Activated T-helper 2 cell treated with anti-CD3 and anti-CD28 coated beads, Interferon-gamma antibody, Interleukin-2, Interleukin-4, amounts not matched to agents 10 μg/mL and 5 μg/mL and 100 μg/mL, durations not matched to agents 14 hours and 24 hours and 36 hours (primary cell): ENCODE measurements around the gene ERC2. TPM values are rescaled to one million over a fixed set of nuclear protein-coding genes. Genes with fewer than 3 reads are reported as not detected.

Source experiments
- DNase-seq: peaks from one replicate; pipeline ENCODE4 v3.0.0; 2021; ENCODE audit warnings: low spot score
- H3K27ac Mint-ChIP-seq: one replicate; pipeline ENCODE4 v1.8.0; 2021; ENCODE audit warnings: mixed read lengths
- H3K27me3 Mint-ChIP-seq: one replicate; pipeline ENCODE4 v1.8.0; 2021; ENCODE audit warnings: low read depth, mixed read lengths
- H3K36me3 Mint-ChIP-seq: one replicate; pipeline ENCODE4 v1.8.0; 2021; ENCODE audit warnings: low read depth, mixed read lengths
- H3K4me1 Mint-ChIP-seq: one replicate; pipeline ENCODE4 v1.8.0; 2021; ENCODE audit warnings: low read depth, mixed read lengths
- H3K4me3 Mint-ChIP-seq: one replicate; pipeline ENCODE4 v1.8.0; 2021; ENCODE audit warnings: low read depth, mild to moderate bottlenecking, moderate library complexity, mixed read lengths
- H3K9me3 Mint-ChIP-seq: one replicate; pipeline ENCODE4 v1.8.0; 2021; ENCODE audit warnings: mixed read lengths
- intact Hi-C: fragments of 100-400 bp; cut with micrococcal nuclease; formaldehyde crosslinking; loops from one replicate; pipeline ENCODE4 v1.15.1; 2023
- total RNA-seq: library from RNA; stranded (reverse); gene quantifications from 2 replicates; pipeline ENCODE4 v1.2.3, GENCODE V29; 2022

Gene ERC2
- total RNA-seq, 1 donor from 2014 or later: 0.09 TPM

DNA sequence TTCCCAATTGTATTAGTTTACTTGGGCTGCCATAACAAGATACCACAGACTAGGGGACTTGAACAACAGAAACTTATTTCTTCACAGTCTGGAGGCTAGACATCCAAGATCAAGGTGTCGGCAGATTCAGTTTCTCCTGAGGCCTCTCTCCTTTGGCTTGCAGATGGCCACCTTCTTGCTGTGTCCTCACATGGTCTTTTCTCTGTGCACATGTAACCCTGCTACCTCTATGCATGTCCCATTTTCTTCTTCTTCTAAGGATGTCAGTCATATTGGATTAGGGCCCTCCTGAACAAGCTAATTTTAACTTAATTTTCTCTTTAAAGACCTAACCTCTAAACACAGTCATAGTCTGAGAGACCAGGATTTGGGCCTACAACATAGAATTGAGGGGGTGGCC lies 644.4 kb downstream of the ERC2 start:
- no peaks in the 10 kb centered on the region for H3K9me3 Mint-ChIP-seq
- no peaks in the 10 kb centered on the region for H3K27me3 Mint-ChIP-seq
- intact Hi-C loops: no loop called here

DNA sequence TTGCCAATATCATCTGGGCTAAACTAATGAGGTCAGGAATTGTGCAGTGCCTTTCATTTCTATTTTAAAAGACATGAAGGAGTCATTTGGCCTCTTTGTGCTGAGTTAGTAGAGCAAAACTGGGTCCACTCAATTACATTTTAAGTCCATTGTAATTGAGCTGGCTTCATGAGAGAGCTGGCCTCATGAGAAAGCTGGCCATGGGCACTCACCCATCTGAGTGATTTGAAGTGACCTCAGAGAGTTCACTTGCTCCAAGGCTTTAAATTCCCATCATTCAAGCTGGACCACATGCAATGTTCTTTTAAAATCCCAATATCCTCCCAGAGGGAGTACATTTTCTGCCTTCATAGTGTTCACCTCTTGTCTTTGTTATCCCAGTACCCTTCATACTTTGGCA lies 645.3 kb downstream of the ERC2 start:
- no peak overlapping the region for H3K27ac Mint-ChIP-seq

More for the DNA sequence above, 644.4 kb downstream of the ERC2 start:
- H3K4me3 Mint-ChIP-seq: no peak overlapping the region
- H3K36me3 Mint-ChIP-seq: no peaks in the 10 kb centered on the region
- DNase-seq: no peak
- no peaks in the 10 kb centered on the region for H3K4me1 Mint-ChIP-seq
- no peak overlapping the region for H3K27ac Mint-ChIP-seq

DNA sequence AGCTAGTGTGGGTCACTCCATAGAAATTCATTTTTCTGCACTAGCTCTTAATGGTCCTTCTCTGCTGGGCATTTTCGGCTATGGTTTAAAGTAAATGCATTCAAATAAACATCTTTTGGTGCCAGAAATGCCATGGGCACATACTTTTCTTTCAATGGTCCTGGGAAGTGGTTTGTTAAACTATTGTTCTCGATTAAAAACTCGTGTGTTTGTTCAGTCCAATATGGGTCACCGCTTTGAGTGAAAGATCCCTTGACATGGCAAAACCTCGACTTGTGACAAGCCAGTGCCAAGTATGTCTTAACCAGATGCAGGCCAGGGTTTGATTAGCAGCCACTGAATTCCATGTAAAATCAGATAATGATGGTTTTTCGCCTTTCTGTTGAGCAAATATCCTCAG lies 649.3 kb downstream of the ERC2 start:
- DNase-seq: no peak
- Mint-ChIP-seq H3K4me3 (no peak overlapping the region), H3K27me3 (no peaks in the 10 kb centered on the region), H3K4me1 (no peaks in the 10 kb centered on the region), H3K9me3 (no peaks in the 10 kb centered on the region), H3K27ac (no peak overlapping the region), H3K36me3 (no peaks in the 10 kb centered on the region)
- intact Hi-C loops: no loop called here

More for the DNA sequence above, 645.3 kb downstream of the ERC2 start:
- Mint-ChIP-seq H3K4me3 (no peak overlapping the region), H3K9me3 (no peaks in the 10 kb centered on the region), H3K27me3 (no peaks in the 10 kb centered on the region), H3K36me3 (no peaks in the 10 kb centered on the region), H3K4me1 (no peaks in the 10 kb centered on the region)
- intact Hi-C loops: no loop called here
- no peak for DNase-seq

GRCh38 chr3:55818485-55818884 lies 649.8 kb downstream of the ERC2 start:
- no peaks in the 10 kb centered on the region for H3K36me3 Mint-ChIP-seq
- H3K27me3 Mint-ChIP-seq: no peaks in the 10 kb centered on the region
- DNase-seq: no peak
- H3K4me1 Mint-ChIP-seq: no peaks in the 10 kb centered on the region
- H3K27ac Mint-ChIP-seq: no peak overlapping the region
- no peaks in the 10 kb centered on the region for H3K9me3 Mint-ChIP-seq
- H3K4me3 Mint-ChIP-seq: no peak overlapping the region
- intact Hi-C loops: no loop called here

DNA sequence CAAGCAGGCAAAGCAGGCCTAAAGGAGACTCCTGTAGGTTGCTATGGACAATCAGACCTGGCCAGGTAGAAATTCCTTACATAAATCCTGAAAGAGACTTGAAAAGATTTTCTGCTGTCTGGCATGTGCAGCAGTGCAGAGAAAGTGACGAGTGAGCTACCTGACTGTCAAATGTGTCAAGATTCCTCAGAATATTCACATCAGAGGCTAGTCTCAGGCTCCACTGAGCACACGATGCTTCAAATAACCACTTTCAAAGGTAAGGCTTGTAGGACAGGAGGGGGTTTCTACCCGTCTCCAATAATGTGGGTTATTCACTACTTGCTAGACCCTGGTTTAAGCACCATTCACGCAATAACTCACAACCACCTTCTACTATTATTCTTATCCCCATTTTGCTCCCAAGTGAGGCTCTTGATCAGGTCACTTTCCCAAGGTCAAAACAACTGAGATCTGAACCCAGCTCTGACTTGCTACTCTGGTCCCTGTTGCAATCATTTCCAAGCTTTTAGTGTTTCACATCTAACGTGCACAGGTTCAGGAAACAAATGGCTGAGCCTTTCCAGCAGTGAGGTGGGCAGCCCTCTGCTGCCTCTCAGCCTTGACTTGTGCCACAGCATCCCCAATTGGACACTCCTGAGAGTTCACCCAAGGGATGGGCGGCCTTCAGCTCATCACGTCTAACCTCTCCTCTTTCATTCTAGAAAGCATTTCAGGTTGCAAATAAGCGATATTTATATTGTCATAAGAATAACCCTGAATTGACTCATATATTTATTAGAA lies 651.3 kb downstream of the ERC2 start:
- no peak overlapping the region for H3K4me3 Mint-ChIP-seq
- no peak for DNase-seq
- H3K27ac Mint-ChIP-seq: no peak overlapping the region
- H3K36me3 Mint-ChIP-seq: no peaks in the 10 kb centered on the region
- H3K27me3 Mint-ChIP-seq: no peaks in the 10 kb centered on the region
- no peaks in the 10 kb centered on the region for H3K9me3 Mint-ChIP-seq
- H3K4me1 Mint-ChIP-seq: no peaks in the 10 kb centered on the region
- intact Hi-C loops: no loop called here

- no peaks in the 10 kb centered on the region for H3K9me3 Mint-ChIP-seq
- intact Hi-C loops: no loop called here
- no peaks in the 10 kb centered on the region for H3K4me1 Mint-ChIP-seq
- H3K27ac Mint-ChIP-seq: no peak overlapping the region
- no peak for DNase-seq
- H3K27me3 Mint-ChIP-seq: no peaks in the 10 kb centered on the region
- no peak overlapping the region for H3K4me3 Mint-ChIP-seq
- H3K36me3 Mint-ChIP-seq: no peaks in the 10 kb centered on the region
These were observed 653.0 kb downstream of the ERC2 start for GRCh38 chr3:55815262-55815661.

- no peaks in the 10 kb centered on the region for H3K27me3 Mint-ChIP-seq
- H3K27ac Mint-ChIP-seq: no peak overlapping the region
- H3K4me1 Mint-ChIP-seq: no peaks in the 10 kb centered on the region
- H3K36me3 Mint-ChIP-seq: no peaks in the 10 kb centered on the region
- no peak for DNase-seq
- intact Hi-C loops: no loop called here
- H3K4me3 Mint-ChIP-seq: no peak overlapping the region
- H3K9me3 Mint-ChIP-seq: no peaks in the 10 kb centered on the region
These were observed 654.8 kb downstream of the ERC2 start for GRCh38 chr3:55813268-55814097.

DNA sequence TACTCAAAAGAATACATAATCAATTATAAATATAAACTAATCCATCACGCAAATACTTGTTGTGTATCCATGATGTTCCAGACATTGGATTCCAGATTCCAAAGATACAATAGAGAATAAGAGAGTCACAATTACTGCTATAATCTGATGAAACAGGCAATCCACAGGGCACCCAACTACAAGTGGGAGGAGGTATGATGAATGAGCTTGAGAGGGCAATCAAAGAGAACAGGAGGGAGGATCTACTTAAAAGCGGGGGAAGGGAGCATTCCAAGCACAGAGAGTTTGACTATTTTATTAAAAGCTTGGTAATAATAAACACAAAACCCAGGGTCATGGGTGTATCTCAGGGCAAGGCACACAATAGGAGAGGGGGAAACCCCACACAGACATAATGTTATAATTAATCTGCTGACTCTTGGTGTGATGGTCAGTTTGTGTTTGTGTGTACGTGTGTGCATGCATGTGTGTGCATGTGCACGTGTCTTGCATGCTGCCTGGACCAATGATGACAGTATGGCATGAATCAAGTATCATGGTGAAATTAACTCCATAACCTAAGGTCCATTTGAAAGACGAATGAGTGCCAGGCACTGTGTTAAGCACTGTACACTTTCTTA lies 655.8 kb downstream of the ERC2 start:
- Mint-ChIP-seq H3K9me3 (no peaks in the 10 kb centered on the region), H3K4me1 (no peaks in the 10 kb centered on the region), H3K27me3 (no peaks in the 10 kb centered on the region)

GRCh38 chr3:55807210-55807609 lies 661.1 kb downstream of the ERC2 start:
- no peaks in the 10 kb centered on the region for H3K9me3 Mint-ChIP-seq
- H3K27ac Mint-ChIP-seq: no peak overlapping the region
- intact Hi-C loops: no loop called here
- no peaks in the 10 kb centered on the region for H3K4me1 Mint-ChIP-seq
- H3K27me3 Mint-ChIP-seq: no peaks in the 10 kb centered on the region
- H3K4me3 Mint-ChIP-seq: no peak overlapping the region
- no peaks in the 10 kb centered on the region for H3K36me3 Mint-ChIP-seq
- DNase-seq: no peak

More for the DNA sequence above, 655.8 kb downstream of the ERC2 start:
- H3K4me3 Mint-ChIP-seq: no peak overlapping the region
- intact Hi-C loops: no loop called here
- no peaks in the 10 kb centered on the region for H3K36me3 Mint-ChIP-seq
- no peak for DNase-seq
- no peak overlapping the region for H3K27ac Mint-ChIP-seq

- Mint-ChIP-seq H3K4me1 (no peaks in the 10 kb centered on the region), H3K4me3 (no peak overlapping the region), H3K9me3 (no peaks in the 10 kb centered on the region), H3K27ac (no peak overlapping the region), H3K27me3 (no peaks in the 10 kb centered on the region), H3K36me3 (no peaks in the 10 kb centered on the region)
- DNase-seq: no peak
- intact Hi-C loops: no loop called here
These were observed 663.1 kb downstream of the ERC2 start for GRCh38 chr3:55805169-55805568.

DNA sequence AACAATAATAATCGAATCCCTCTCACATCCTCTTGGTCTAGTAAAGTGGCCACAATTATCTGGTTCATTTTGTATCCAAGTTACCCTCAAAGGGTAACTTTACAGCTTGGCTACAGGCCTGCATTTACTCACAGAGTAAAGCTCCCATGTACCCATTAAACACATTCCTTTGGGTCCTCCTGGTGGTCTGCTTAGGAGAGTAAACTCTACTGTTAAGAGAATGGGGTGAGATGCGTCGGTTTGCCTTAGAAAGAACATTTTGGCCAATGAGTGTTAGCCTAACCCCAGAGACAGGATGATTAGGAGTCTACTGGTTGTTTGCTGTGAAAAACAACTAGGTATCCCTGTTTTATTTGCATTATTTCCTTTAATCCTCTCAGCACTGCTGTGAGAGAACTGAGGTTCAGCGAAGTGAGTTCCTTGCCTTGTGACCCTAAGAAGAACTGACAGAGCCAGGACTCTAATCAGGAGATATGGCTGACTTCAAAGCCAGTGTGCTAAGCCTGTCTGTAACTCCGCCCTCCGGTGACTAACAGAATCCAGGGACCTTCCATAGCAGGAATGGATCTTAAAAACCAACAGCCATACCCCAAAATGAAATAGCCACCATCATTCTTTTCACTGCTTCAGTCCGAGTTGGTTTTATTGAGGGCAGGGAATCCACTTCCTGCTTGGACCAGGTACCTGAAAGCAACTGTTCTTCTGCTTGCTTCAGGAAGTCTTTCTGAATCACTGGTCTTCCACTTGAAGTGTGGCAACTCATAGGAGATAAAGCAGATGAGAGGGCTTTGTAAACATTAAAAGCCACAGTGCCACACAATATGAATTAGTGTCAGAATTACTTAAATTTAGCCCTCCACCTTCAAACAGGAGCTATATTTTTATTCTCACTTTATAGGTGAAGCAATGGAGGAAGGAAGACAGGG lies 663.8 kb downstream of the ERC2 start:
- Mint-ChIP-seq H3K4me3 (no peak overlapping the region), H3K4me1 (no peaks in the 10 kb centered on the region), H3K9me3 (no peaks in the 10 kb centered on the region), H3K27ac (no peak overlapping the region), H3K27me3 (no peaks in the 10 kb centered on the region), H3K36me3 (no peaks in the 10 kb centered on the region)
- intact Hi-C loops: no loop called here
- DNase-seq: no peak

DNA sequence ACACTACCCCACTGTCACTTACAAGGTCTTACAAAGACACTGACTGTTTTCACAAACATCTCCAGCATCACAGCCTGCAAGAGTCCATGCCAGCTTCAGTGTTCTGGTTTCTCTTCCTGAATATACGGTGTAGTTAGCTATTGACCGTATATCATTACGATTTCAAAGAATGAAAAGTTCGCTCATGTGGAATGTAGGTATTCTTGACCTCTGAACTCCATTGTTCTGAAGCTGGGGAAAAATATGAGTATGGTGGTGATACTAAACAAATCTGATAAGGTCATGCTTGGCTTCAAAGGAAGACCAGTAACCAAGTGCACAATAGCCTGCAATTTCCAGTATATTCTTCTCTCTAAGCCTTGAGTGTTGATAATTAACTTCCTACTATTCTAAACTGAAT lies 665.5 kb downstream of the ERC2 start:
- Mint-ChIP-seq H3K27ac (no peak overlapping the region), H3K36me3 (no peaks in the 10 kb centered on the region), H3K27me3 (no peaks in the 10 kb centered on the region), H3K4me3 (no peak overlapping the region), H3K9me3 (no peaks in the 10 kb centered on the region), H3K4me1 (no peaks in the 10 kb centered on the region)
- DNase-seq: no peak
- intact Hi-C loops: no loop called here
